ENCODE measurements around the gene DLG2.

The DLG2 gene

DNA sequence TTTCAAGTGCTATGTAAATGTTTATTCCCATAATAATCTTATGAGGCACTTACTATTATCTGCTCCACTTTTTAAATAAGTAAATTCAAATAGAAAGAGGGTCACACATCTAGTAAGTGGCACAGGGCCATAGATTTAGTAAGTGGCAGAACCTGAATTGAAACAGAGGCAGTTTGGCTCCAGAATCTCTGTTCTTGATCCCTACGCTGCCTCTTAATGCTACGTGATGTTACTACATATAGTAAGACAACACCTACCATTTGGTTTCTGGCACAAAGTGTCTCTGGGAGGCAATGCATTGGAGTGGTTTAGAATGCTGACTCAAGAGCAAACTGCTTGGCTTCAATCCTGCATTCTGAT is 1018.3 kb downstream of the DLG2 start:
- DNase-seq: no peak

GRCh38 chr11:84607975-84608836 is 1018.9 kb downstream of the DLG2 start:
- DNase-seq: no peak

- DNase-seq: no peak
Measured at GRCh38 chr11:84594602-84595001, 1032.5 kb downstream of the DLG2 start.

DNA sequence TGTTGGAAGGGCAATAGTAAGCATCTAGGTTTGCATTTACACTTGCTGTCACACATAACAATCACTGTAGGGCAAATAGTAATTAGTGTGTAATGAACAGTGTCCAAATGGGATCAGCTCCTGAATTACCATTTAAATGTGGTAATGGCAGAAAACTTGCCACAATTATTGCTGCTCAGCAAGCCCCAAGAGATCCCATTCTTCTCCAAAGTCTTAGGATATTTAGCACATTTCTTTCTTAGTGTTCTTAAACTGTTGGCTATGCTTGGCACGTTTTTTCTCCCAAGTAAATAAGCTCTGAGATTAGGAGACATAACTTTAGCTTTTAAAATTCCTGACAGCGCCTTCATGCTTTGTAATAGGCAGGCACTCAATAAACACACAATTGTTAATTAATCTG is 1037.0 kb downstream of the DLG2 start:
- no peak for DNase-seq

DNA sequence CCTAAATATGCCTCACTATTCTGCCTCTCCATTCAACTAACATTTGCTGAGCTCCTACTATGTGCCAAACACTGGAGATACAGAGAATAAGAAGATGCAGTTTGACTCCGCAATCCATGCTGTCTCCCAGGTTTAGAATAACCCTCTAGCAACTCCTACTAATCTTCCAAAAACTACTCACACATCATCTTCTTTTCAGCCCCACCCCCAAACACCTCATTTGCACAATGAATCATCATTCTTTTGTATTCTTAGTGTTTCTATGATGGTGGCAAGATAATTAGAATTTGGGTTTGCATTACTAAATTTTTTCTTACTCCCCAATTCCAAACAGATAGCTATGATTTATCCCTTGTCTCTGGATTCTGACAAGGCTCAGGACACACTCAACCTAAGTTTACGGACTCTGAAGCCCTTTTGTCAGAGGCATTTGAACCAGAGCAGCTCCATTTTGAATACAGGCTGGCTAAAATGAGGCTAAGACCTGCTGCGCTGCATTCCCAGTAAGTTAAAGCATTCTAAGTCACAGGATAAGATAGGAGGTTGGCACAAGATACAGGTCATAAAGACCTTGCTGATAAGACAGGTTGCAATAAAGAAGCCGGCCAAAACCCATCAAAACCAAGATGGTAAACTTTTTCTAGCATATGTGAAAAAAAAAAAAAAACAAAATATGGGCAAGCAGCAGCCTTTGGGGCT is 1038.9 kb downstream of the DLG2 start:
- no peak for DNase-seq

DNA sequence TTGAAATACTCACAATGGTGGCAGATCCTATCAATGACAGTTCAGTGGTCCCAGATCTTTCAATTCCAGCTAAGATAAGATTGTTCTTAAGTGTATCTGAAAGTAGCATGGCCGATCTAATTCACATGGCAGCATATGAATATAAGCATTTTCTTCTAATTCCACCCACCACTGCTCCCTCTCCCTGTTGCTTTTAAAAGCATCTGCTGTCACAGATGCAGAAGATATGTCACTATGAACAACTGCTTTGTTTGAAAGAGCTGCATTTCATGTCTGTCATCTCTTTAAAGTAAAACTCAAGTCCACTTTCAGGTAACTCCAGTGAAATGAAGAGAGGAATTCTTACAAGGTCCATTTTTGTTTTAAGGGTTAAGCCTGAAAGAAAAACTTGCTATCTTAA is 1044.0 kb downstream of the DLG2 start:
- DNase-seq: no peak

GRCh38 chr11:84581083-84581482 is 1046.1 kb downstream of the DLG2 start:
- DNase-seq: no peak

GRCh38 chr11:84580428-84580827 is 1046.7 kb downstream of the DLG2 start:
- DNase-seq: no peak

DNA sequence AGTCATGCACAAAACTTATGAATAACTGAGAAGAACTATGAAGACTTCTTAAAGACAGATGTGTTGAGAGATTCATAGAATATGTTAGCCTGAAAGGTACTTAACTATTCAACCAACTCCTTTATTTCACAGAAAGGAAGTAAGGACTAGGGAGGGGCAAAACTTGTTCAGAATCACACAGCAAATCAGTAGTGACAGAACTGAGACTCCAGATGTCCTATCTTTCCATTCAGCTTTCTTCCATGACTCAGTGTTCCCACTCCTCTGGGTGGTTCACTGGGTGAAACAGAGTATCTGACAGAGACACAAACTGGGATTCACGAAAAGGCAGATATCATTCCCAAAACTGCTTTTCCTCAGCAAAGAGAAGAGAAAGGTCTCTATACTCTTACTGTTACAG is 1053.3 kb downstream of the DLG2 start:
- DNase-seq: no peak

DNA sequence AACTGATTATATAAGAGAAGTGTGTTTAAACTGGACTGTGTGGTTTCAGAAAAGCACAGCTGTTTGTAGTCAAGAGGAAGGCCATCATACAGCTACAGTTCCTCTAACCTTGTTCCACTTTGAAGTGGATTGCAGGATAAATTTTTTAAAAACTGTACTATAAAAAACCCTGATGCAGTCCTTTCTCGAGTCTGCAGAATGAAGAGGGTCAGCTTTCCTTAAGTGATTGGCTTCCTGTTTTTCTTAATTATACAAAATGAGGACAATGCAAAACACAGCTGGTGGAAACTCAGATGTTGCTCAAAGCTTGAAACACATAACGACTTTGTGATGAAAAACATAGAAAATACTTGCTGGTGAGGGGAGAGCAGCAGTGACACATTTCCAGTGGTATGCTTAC is 1060.5 kb downstream of the DLG2 start:
- DNase-seq: no peak

GRCh38 chr11:84564867-84565184 is 1062.3 kb downstream of the DLG2 start:
- DNase-seq: no peak

GRCh38 chr11:84564180-84564866 is 1062.8 kb downstream of the DLG2 start:
- peak; percentile 52 for DNase-seq

- no peak for DNase-seq
Measured at GRCh38 chr11:84563356-84563755, 1063.8 kb downstream of the DLG2 start.

DNA sequence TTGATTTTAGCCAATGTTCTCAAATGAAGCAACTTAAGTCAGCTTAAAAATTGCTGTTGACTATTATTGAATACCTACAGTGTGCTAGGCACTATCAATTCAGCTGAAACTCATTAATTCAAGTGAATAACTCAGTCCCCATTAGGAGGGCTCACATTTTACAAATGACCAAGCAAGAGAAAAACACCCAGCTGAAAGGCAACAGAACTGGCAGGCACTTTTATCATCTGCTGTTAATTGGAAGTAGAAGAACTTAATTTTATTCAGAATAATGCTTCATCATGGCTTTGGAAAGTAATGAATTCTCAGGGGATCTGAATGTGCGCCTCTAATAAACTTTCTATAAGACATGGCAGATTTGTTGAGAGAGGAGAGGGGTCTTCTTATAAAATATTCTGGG is 1066.9 kb downstream of the DLG2 start:
- DNase-seq: no peak

DNA sequence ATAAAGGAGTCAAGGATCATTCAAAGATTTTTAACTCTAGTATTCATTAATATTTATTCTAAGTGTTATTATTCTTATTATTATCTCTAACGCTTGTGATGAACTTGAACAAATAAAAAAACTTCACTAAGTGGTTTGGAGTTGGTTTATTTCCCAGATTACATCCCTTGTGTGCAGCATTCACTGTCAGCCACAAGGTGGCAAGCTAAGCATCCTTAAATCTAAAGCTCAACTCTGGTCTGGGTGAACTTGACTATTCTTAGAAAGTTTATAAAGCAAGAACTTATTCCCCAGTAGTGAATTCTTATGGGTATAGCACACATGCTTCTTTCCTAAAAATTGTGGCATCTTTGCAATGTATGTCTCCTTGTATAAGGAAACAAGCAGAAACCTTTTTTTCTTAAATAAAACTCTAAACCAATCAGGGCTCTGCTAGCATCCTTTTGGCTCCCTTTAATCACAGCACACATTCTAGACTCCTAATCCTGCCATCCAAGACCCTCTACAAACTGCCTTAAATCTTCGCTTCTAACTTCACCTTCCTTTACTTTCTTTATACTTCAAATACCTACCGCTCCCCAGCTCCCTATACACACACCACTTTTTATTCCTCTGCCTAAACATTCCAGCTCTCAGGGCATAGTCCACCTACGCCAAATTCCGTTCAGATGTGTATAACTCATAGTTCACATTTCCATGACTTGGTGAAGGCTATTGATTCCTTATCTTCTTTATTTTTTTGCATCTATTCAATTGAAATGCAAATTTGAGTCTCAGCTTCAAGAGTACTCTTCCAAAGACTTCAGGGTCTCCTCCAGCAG is 1068.8 kb downstream of the DLG2 start:
- DNase-seq: peak; percentile 60

DNA sequence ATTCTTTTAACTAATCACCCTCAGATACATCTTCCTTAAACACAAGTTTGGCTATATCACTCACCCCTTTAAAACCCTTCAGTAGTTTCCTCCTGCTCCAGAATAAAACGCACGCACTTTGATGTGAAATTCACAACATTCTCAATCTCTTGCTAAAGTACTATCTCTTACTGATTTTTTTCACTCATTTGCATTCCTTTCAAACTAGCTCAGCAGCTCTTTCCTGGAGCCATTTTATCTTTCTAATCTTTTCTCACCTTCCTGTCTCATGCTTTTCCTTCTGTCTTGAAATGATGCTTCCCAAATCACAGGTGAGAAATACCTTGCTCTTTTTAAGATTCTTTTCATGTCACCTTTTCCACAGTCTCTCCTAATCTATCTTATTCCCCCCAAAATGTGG is 1074.4 kb downstream of the DLG2 start:
- DNase-seq: no peak

DNA sequence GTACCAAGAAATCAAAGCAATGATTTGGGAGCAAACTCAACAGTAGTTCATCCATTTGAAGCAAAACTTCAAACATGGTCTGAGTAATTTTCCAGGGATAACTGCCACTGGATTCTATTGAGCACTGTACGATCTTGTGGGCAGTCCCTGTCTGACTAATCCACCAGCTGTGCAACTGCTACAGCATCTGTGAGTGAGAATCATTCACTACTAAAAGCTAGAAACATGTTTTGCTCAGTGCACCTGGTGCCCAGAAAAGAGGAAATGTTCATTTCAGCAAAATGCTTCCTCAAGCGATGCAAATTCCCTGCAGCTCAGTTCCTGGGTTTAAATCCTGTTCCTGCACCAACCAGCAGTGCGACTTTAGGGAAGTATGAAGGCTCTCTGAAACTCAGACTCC is 1077.9 kb downstream of the DLG2 start:
- no peak for DNase-seq

DNA sequence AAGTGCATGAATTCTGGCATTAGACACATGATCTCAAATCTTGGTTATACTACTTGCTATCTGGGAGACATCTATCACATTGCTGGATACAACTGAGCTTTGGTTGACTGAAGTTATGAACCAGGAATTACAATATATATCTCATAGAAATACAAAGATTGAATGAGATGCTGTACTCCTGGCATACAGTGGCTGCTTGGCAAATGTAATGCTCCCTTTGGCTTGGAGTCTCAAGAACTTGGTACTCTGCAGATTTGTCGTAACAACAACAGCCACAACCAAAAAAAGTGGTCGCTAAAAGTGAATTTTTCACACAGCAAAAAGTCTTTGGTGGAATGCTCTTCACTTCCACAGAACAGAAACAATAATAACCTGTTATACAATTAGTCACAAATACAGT is 1082.6 kb downstream of the DLG2 start:
- DNase-seq: no peak

GRCh38 chr11:84543367-84544159 is 1083.6 kb downstream of the DLG2 start:
- no peak for DNase-seq

DNA sequence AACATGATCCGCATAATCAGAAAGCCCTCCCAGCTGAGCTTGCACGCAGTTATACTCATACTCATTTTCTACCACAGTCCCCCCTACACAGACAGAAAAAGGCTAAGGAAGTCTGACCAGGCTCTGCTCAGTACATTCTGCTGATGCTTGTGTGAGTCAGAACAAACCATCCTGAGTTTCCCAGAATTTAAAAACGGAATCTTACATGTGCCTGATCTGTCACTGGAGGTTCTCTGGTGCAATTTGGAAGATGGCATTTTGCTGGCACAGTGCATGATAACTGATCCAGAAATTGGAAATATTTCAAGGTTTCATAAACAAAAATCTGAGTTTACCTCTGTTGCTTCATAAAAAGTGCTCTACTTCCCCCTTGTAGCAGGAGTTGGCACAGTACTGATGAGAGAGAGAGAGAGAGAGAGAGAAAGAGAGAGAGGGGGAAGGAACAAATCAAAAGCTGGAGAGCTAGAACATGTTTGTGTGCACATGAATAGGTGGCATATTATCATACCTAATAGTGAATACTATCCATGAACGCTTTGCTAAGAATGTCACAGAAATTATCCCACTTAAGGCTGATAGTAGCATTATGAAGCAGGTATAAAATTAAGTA is 1085.3 kb downstream of the DLG2 start:
- no peak for DNase-seq

GRCh38 chr11:84536456-84536855 is 1090.7 kb downstream of the DLG2 start:
- DNase-seq: no peak

GRCh38 chr11:84532364-84532763 is 1094.8 kb downstream of the DLG2 start:
- no peak for DNase-seq

Data from hematopoietic multipotent progenitor cell treated with erythropoietin and hydrocortisone succinate and interleukin-3 and kit ligand, for 6 days (in vitro differentiated cells).